ENCODE data around the gene ATF4. TPM values are rescaled to one million over a fixed set of nuclear protein-coding genes. Genes with fewer than 3 reads are reported as not detected.

The ATF4 gene
- total and polyA plus RNA-seq, 2 donors from 2014 or later: 261 to 293 TPM

DNA sequence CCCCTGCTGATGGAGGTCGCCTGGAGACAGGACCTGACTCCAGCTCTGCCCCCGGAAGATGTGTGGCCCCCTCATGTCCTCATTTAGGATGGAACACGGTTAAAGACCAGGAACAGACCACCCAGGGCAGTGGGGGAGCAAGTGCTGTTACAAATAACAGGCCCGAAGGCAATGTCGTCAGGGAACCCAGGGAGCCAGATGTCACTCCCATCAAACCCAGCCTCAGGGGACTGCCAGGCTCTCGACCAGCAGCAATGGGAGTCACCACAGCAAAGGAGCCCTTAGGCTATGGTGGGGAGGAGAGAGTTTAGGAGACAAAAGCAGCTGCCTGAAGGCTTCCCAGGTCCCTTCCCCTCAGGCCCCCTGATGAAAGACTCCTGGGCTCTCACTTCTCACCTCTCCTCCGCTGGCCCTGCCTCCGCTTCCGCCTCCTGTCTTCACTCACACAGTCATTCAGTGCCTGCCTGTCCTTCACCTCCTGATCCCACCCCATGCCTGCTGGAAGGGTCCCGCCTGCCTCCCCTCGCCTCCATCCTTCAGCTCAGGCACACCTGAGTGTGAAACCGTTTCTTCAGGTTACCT, 7.8 kb downstream of the ATF4 start:
- H3K27me3 ChIP-seq (ENCODE audit: control insufficient read depth, insufficient read depth, low read length): no peaks in the 10 kb centered on the region
- H3K36me3 ChIP-seq (ENCODE audit: control insufficient read depth in 2 of 3, insufficient read depth in 3 of 3, low read length in 3 of 3): peaks cover 0 to 24% (median 14%) of the 10 kb centered on the region in 3 donors
- no peak overlapping the region for H3K9ac ChIP-seq (ENCODE audit: low read length in 3 of 3)
- DNase-seq (peak in 2 of 5 donors; percentile 63 to 69), FAIRE-seq (no peak)
- TF ChIP-seq, protein P1, sequence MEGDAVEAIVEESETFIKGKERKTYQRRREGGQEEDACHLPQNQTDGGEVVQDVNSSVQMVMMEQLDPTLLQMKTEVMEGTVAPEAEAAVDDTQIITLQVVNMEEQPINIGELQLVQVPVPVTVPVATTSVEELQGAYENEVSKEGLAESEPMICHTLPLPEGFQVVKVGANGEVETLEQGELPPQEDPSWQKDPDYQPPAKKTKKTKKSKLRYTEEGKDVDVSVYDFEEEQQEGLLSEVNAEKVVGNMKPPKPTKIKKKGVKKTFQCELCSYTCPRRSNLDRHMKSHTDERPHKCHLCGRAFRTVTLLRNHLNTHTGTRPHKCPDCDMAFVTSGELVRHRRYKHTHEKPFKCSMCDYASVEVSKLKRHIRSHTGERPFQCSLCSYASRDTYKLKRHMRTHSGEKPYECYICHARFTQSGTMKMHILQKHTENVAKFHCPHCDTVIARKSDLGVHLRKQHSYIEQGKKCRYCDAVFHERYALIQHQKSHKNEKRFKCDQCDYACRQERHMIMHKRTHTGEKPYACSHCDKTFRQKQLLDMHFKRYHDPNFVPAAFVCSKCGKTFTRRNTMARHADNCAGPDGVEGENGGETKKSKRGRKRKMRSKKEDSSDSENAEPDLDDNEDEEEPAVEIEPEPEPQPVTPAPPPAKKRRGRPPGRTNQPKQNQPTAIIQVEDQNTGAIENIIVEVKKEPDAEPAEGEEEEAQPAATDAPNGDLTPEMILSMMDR (IDR thresholded peaks at IDR 0.05; ENCODE audit: borderline replicate concordance, extremely low read depth, insufficient read depth): no peak
- no peaks in the 10 kb centered on the region for H3K9me3 ChIP-seq (ENCODE audit: control insufficient read depth in 2 of 3, insufficient read depth in 1 of 3, low read length in 3 of 3)
- intact Hi-C loops (cut with DNase I): no loop called here
- H3K4me3 ChIP-seq (ENCODE audit: low read length in 3 of 3): no peak overlapping the region
- H3K27ac ChIP-seq (ENCODE audit: low read depth in 2 of 2, low read length in 2 of 2): no peak overlapping the region
- peaks cover 0 to 61% (median 48%) of the 10 kb centered on the region in 3 donors for H3K4me1 ChIP-seq (ENCODE audit: control insufficient read depth in 2 of 3, insufficient read depth in 2 of 3, low read depth in 1 of 3, low read length in 3 of 3)

DNA sequence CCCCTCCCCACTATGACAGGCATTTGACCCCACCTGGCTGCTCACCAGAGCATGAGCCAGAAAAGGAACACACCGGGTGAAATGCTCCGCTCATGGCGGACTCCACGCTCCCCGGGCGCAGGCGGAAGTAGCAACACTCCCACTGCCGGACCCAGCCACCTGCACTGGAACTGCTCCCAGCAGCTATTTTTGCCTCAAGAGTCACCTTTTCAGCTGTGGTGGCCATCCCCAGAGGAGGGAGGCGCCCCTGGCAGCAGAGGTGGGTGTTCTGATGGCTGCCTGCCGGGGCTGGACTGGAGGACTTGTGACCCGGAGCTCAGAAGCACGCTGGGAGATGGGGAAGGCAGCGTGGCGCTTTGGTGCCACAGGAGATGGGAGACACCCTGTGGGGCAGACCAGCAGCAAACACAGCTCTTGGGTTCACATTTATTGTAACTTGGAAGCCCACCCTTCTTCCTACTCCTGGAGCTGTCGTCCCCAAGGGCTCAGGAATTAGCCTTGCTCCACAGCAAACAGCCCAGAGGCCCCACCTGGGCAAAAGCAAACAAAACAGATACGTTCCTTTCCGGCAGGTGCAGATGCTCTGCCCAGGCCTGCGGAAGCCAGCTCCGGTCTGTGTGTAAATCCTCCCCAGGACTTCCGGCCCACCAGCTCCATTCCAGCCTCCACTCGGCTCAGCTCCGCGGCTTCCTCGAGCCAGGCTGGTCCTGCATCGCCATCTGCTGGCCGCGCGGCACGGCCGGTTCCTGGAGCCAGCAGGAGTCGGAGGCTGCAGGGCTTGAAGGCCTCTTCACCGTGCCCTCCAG, 8.5 kb downstream of the ATF4 start:
- peaks cover 0 to 58% (median 45%) of the 10 kb centered on the region in 3 donors for H3K4me1 ChIP-seq (ENCODE audit: control insufficient read depth in 2 of 3, insufficient read depth in 2 of 3, low read depth in 1 of 3, low read length in 3 of 3)
- TF ChIP-seq, protein P1 (IDR thresholded peaks at IDR 0.05; ENCODE audit: borderline replicate concordance, extremely low read depth, insufficient read depth): peak; percentile 99
- H3K36me3 ChIP-seq (ENCODE audit: control insufficient read depth in 2 of 3, insufficient read depth in 3 of 3, low read length in 3 of 3): peaks cover 0 to 22% (median 13%) of the 10 kb centered on the region in 3 donors
- peak overlapping the region in 2 of 3 donors; percentile 20 to 32 for H3K9ac ChIP-seq (ENCODE audit: low read length in 3 of 3)
- H3K4me3 ChIP-seq (ENCODE audit: low read length in 3 of 3): peak overlapping the region; percentile 20 to 37 (median 34)
- intact Hi-C loops (cut with DNase I): no loop called here
- no peaks in the 10 kb centered on the region for H3K27me3 ChIP-seq (ENCODE audit: control insufficient read depth, insufficient read depth, low read length)
- H3K9me3 ChIP-seq (ENCODE audit: control insufficient read depth in 2 of 3, insufficient read depth in 1 of 3, low read length in 3 of 3): no peaks in the 10 kb centered on the region
- peak; percentile 92 to 97 (median 95) for DNase-seq
- peak overlapping the region in 1 of 2 donors; percentile 47 for H3K27ac ChIP-seq (ENCODE audit: low read depth in 2 of 2, low read length in 2 of 2)
- no peak for FAIRE-seq

DNA sequence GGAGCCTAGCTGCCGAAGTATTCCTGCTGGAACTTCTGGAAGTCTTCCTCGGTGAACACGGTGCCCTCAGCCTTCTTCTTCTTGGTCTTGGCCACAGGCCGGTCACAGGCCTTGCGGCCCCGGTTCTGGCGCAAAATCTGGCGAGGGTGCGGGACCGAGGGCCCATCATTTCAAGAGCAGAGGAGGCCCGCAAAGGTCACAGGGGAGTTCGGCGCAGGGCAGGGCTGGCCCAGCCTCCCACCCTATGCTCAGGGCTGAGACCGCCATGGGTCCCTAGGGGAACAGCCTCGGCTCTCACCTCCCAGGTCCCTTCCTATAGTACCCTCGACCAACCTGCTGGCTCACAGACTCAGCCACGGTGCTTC, 9.1 kb downstream of the ATF4 start:
- Histone ChIP-seq H3K36me3 (ENCODE audit: control insufficient read depth in 2 of 3, insufficient read depth in 3 of 3, low read length in 3 of 3) (peaks cover 0 to 17% (median 9%) of the 10 kb centered on the region in 3 donors), H3K27me3 (ENCODE audit: control insufficient read depth, insufficient read depth, low read length) (no peaks in the 10 kb centered on the region), H3K4me1 (ENCODE audit: control insufficient read depth in 2 of 3, insufficient read depth in 2 of 3, low read depth in 1 of 3, low read length in 3 of 3) (peaks cover 0 to 54% (median 40%) of the 10 kb centered on the region in 3 donors), H3K9ac (ENCODE audit: low read length in 3 of 3) (peak overlapping the region in 1 of 3 donors; percentile 20), H3K27ac (ENCODE audit: low read depth in 2 of 2, low read length in 2 of 2) (no peak overlapping the region), H3K4me3 (ENCODE audit: low read length in 3 of 3) (peak overlapping the region in 1 of 3 donors; percentile 37), H3K9me3 (ENCODE audit: control insufficient read depth in 2 of 3, insufficient read depth in 1 of 3, low read length in 3 of 3) (no peaks in the 10 kb centered on the region)
- TF ChIP-seq, protein P1 (IDR thresholded peaks at IDR 0.05; ENCODE audit: borderline replicate concordance, extremely low read depth, insufficient read depth): no peak
- intact Hi-C loops (cut with DNase I): no loop called here
- FAIRE-seq: no peak
- DNase-seq: no peak
